Right forelimb (tissue), 1 donor: Measurements from ENCODE around the gene PDZK1IP1.

Experiments used
- DNase-seq: peaks from one replicate; pipeline ENCODE4 v3.0.0-alpha.2; 2018

PDZK1IP1 gene, protein sequence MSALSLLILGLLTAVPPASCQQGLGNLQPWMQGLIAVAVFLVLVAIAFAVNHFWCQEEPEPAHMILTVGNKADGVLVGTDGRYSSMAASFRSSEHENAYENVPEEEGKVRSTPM

DNA sequence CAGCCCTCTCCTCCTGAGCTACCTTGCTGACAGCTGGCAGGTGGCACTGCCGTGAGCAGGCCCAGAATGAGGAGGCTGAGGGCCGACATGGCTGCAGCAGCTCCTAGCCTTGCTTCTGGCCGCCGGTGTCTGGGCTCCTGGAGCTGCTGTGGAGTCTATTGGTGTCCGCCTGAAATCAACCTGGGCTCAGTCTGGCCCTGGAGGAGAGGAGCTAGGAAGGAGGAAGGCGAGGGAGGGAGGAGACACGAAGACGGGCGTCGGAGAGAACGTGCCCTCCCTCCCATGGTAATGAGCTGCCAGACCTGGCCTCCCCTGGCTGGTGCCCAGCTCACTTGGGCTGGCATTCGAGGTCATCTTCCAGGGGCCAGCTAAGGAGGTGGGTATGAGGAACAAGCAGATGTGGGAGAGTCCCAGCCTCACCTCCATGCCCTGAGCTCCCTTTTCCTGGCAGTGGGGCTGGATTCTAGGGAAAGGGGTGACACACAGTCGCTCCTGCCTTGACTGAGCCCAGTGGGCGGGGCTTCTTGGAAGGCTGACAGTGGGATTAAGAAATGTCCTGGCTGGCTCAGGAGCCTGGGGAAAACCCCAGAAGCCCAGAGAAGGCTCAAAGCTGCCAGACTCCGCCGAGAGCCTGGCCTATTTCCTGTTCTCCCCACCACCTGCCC, at the start of gene PDZK1IP1:
Gene PDZK1IP1, minus strand, starts transcription at position 193 of the 665 bp plus-strand sequence. Its CDS starts 104 bp downstream, at position 89.
- peak; percentile 47 for DNase-seq

- DNase-seq = no peak
Observed at GRCh38 chr1:47238935-47239592, 49.2 kb upstream of the PDZK1IP1 start.

DNA sequence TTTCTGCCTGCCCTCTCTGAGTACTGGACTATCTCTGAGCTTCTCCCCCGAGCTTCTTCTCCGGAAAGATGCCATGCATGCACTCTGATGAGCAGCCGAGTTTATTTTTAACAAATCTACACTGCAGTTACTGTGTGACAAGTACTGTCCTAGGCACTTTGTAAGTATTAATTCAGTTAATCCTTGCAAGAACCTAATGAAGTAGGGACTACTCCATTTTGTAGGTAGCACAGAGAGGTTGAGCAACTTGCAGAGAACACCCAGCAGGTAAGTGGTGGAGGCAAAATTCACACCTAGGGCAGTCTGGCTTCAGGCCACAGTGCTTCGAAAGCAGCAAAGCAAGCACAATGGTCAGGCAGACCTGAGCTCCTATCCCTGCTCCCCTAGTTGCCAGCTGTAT, 46.0 kb upstream of the PDZK1IP1 start:
- no peak for DNase-seq

GRCh38 chr1:47235241-47235681, 45.4 kb upstream of the PDZK1IP1 start:
- peak; percentile 51 for DNase-seq

DNA sequence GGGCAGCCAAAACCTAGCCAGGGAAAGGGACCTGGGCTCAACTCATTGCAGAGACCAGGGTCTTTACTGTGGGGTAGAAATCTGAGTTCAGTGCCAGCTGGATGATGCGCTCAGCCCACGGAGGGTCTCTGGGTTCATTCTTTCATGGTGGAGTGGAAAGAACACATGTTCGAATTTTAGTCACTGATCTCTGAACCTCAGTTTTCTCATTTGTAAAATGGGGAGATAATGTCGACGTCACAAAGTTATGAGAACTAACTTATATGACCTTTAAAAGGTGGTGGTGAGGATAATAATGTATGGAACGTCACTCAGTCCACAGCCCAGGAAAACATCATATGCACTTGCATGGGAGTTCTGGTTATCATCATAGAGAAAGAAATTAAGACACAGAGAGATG, 43.4 kb upstream of the PDZK1IP1 start:
- DNase-seq = no peak

GRCh38 chr1:47232187-47232874, 42.5 kb upstream of the PDZK1IP1 start, which contains the start of gene TAL1:
TSS of gene TAL1 (minus strand) at chr1:47232225. CDS start at chr1:47225888, 6,337 bp downstream.
- no peak for DNase-seq

- DNase-seq = peak; percentile 80
Observed at GRCh38 chr1:47231301-47232186, 41.7 kb upstream of the PDZK1IP1 start.

GRCh38 chr1:47230692-47231300, 41.0 kb upstream of the PDZK1IP1 start:
- peak; percentile 72 for DNase-seq

GRCh38 chr1:47229886-47230691, 40.3 kb upstream of the PDZK1IP1 start:
- peak; percentile 55 for DNase-seq

- DNase-seq = peak; percentile 53
Observed at GRCh38 chr1:47229031-47229885, 39.4 kb upstream of the PDZK1IP1 start.

GRCh38 chr1:47228644-47229030, 38.8 kb upstream of the PDZK1IP1 start:
- no peak for DNase-seq

- DNase-seq = no peak
Observed at GRCh38 chr1:47227341-47228232, 37.8 kb upstream of the PDZK1IP1 start.

DNA sequence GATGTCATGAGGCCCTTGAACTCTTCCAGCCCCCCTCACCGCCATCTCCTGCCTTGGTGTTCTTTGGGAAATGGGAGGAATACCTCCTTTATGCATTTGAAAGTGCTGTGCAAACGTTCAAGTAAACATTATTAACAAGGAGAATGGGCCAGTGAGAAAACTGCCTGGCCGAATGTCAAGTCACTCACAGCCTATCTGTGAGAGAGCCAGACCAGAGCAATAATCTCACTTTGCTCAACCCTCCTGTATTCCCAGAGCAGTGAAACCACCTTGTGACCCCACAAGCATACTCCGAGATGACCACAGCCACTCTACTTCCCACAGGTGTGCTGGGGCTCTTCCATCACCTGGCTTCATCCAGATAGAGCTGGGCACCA, 37.0 kb upstream of the PDZK1IP1 start:
- peak; percentile 30 for DNase-seq

DNA sequence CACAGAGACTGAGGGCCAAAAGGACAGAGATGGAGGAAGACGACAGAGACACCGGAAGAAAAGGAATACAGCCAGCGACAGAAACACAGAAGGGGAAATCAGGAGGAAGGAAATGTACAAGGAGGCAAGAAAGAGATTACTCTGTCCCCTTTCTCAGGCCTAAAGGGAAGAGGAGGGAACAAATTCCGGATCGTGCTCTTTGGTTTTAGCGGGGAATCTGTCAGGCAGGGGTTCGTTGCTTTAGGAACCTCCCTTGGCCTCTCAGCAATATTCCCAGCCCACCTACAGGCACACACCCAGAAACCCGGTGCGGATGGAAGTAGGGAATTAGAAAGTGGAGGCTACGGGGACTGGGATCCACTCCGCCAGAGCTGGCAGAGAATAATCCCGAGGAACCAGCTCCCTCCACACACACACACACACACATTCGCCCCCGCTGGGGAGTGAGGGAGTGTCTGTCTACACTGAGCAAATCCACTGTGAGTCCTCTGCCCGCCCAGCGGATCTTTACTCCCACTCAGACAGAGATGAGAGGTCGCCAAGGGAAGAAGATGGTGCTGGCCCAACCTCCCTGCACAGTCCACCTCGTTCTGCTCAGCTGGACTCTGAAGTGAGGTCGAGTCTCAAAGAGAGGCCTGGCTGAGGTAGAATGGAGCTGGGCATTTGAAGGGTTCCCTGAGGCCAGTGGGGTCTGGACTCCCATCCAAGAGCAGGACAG, 36.4 kb upstream of the PDZK1IP1 start:
- peak; percentile 41 for DNase-seq

- DNase-seq = peak; percentile 38
Observed at GRCh38 chr1:47225430-47226100, 35.7 kb upstream of the PDZK1IP1 start.

GRCh38 chr1:47224676-47225399, 35.0 kb upstream of the PDZK1IP1 start:
- DNase-seq = no peak
